ENCODE results near the gene RBBP6. TPM values are rescaled to one million over a fixed set of nuclear protein-coding genes. Genes with fewer than 3 reads are reported as not detected.

The RBBP6 gene
- total and polyA plus RNA-seq, 9 of the 15 experiments (the other 6 are each of a cell fraction or from before 2014, with no cell fraction given) = 19.2 to 76.6 (median 42.7) TPM

DNA sequence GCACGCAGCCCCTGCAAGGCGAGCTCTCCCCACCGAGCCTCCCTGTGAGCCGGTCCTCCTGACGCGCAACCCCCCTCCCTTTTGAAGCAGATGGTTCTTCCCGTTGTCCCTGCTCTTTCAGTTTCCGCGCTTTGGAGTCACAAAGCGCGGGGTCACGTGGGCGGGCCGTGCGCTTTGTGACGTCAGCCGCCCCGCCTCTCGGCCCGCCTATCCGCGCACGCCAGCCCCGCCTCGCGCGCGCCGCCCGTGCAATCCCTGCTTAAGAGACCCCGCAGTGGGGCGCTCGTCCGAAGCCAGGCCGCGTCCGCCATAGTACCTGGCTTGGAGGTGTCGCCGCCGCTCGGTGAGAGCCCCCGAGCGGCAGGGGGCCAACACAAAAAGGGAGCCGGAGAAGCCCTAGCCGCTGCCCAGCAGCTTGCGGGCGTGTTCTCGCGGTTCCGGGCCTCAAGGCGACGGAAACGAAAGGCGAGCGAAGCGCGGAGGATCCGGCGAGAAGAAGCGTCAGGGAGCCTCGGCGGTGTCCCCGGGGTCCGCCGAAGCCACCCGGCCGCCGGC is at the start of gene RBBP6 (continued):
- TF ChIP-seq SRF (CRISPR knock-in tag; IDR thresholded peaks at IDR 0.05) = no peak; a peak in 1 of 4 replicates
- TF ChIP-seq FOSL1 (tag; conservative IDR thresholded peaks at IDR 0.05) = no peak; the same call in 1 of the 2 replicates
- no peak for TF ChIP-seq DNMT1 (IDR thresholded peaks at IDR 0.05)
- no peak for TF ChIP-seq MAFG (tag; conservative IDR thresholded peaks at IDR 0.05)
- TF ChIP-seq PTBP1 (IDR thresholded peaks at IDR 0.05; ENCODE audit: low read depth, low read length) = no peak
- TF ChIP-seq RBM15 (IDR thresholded peaks at IDR 0.05; ENCODE audit: insufficient read depth, low read length) = 0 out of 2 replicates have a peak, but pooled peaks have one; percentile 58
- TF ChIP-seq, protein P1, sequence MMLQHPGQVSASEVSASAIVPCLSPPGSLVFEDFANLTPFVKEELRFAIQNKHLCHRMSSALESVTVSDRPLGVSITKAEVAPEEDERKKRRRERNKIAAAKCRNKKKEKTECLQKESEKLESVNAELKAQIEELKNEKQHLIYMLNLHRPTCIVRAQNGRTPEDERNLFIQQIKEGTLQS (IDR thresholded peaks at IDR 0.05) = peak; percentile 69
- TF ChIP-seq, protein P1 (CRISPR knock-in tag; conservative IDR thresholded peaks at IDR 0.05) = no peak; the same call in 1 of the 2 replicates
- no peak for TF ChIP-seq SNRNP70 (optimal IDR thresholded peaks at IDR 0.05; ENCODE audit: low read depth, low read length)
- TF ChIP-seq ZNF354B (CRISPR knock-in tag; IDR thresholded peaks at IDR 0.05) = no peak
- TF ChIP-seq ELF1 (tag; IDR thresholded peaks at IDR 0.05) = no peak
- no peak for TF ChIP-seq ZNF143 (CRISPR knock-in tag; IDR thresholded peaks at IDR 0.05)
- no peak for TF ChIP-seq ZC3H4 (CRISPR knock-in tag; IDR thresholded peaks at IDR 0.05; ENCODE audit: borderline replicate concordance)
- TF ChIP-seq TCF7L2 (IDR thresholded peaks at IDR 0.05; ENCODE audit: low read depth, low read length) = peak; percentile 90
- no peak for TF ChIP-seq SMARCB1 (IDR thresholded peaks at IDR 0.05; ENCODE audit: insufficient read length, low read depth)
- no peak for TF ChIP-seq RUNX1 (IDR thresholded peaks at IDR 0.05; ENCODE audit: low read depth)
- peak; percentile 81; the same call in 1 of the 2 replicates for TF ChIP-seq PHF21A (IDR thresholded peaks at IDR 0.05; ENCODE audit: borderline replicate concordance, low read depth)
- TF ChIP-seq PYGO2 (tag; IDR thresholded peaks at IDR 0.05) = no peak
- TF ChIP-seq, protein P2, sequence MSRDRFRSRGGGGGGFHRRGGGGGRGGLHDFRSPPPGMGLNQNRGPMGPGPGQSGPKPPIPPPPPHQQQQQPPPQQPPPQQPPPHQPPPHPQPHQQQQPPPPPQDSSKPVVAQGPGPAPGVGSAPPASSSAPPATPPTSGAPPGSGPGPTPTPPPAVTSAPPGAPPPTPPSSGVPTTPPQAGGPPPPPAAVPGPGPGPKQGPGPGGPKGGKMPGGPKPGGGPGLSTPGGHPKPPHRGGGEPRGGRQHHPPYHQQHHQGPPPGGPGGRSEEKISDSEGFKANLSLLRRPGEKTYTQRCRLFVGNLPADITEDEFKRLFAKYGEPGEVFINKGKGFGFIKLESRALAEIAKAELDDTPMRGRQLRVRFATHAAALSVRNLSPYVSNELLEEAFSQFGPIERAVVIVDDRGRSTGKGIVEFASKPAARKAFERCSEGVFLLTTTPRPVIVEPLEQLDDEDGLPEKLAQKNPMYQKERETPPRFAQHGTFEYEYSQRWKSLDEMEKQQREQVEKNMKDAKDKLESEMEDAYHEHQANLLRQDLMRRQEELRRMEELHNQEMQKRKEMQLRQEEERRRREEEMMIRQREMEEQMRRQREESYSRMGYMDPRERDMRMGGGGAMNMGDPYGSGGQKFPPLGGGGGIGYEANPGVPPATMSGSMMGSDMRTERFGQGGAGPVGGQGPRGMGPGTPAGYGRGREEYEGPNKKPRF (IDR thresholded peaks at IDR 0.05; ENCODE audit: low read depth, low read length) = no peak
- TF ChIP-seq RBM22 (IDR thresholded peaks at IDR 0.05; ENCODE audit: low read depth, low read length, poor library complexity, severe bottlenecking) = no peak
- no peak for TF ChIP-seq RBM39 (optimal IDR thresholded peaks at IDR 0.05; ENCODE audit: low read depth, low read length)
- TF ChIP-seq ZNF668 (CRISPR knock-in tag; IDR thresholded peaks at IDR 0.05) = no peak
- TF ChIP-seq MEF2A (IDR thresholded peaks at IDR 0.05; ENCODE audit: control insufficient read depth, low read depth, low read length) = no peak
- TF ChIP-seq BDP1 (IDR thresholded peaks at IDR 0.05; ENCODE audit: insufficient read depth, insufficient read length) = no peak
- TF ChIP-seq CREM (IDR thresholded peaks at IDR 0.05; ENCODE audit: low read depth) = peak; percentile 92
- TF ChIP-seq GTF2F1 (IDR thresholded peaks at IDR 0.05; ENCODE audit: low read depth, low read length) = 0 out of 2 replicates have a peak, but pooled peaks have one; percentile 48
